Measurements from ENCODE around the gene ADAMTSL2.

GRCh38 chr9:133509179-133510083 is 25.1 kb upstream of the ADAMTSL2 start:
- no peak for TF ChIP-seq CTCF (optimal IDR thresholded peaks at IDR 0.05 in 1 of 3, IDR thresholded peaks at IDR 0.05 in 1 of 3, conservative IDR thresholded peaks at IDR 0.05 in 1 of 3; ENCODE audit: extremely low read depth in 1 of 3, insufficient read depth in 2 of 3, low read length in 3 of 3)
- TF ChIP-seq EZH2 (IDR thresholded peaks at IDR 0.05; ENCODE audit: low read length) = no peak
